ENCODE measurements around the gene TULP1. TPM values are rescaled to one million over a fixed set of nuclear protein-coding genes. Genes with fewer than 3 reads are reported as not detected.

Gene TULP1
- total RNA-seq (not detected), polyA plus RNA-seq (not detected)

- ATAC-seq (ENCODE audit: low read depth in 2 of 2): no peak
- H3K27ac Mint-ChIP-seq: no peak within 1 kb of the TSS
These were observed at the start of gene TULP1 for GRCh38 chr6:35512740-35513139. Gene TULP1, minus strand, starts transcription at chr6:35512896. Its CDS starts 38 bp downstream, at chr6:35512858.

GRCh38 chr6:35562060-35562459 lies 49.4 kb upstream of the TULP1 start:
- no peaks in the 10 kb centered on the region for H3K4me1 ChIP-seq (ENCODE audit: control insufficient read depth, insufficient read depth, low read length, poor library complexity, severe bottlenecking)
- Mint-ChIP-seq H3K27ac (peak overlapping the region in 1 of 3 donors; percentile 22), H3K4me1 (no peaks in the 10 kb centered on the region), H3K4me3 (no peak overlapping the region), H3K27me3 (peaks cover 49% of the 10 kb centered on the region), H3K36me3 (no peaks in the 10 kb centered on the region), H3K9me3 (no peaks in the 10 kb centered on the region)
- no peak for ATAC-seq (ENCODE audit: low read depth in 2 of 2)
- H3K36me3 ChIP-seq (ENCODE audit: control insufficient read depth, insufficient read depth, low read length): no peaks in the 10 kb centered on the region
- no peak overlapping the region for H3K27ac ChIP-seq (ENCODE audit: insufficient read depth, low read length, poor library complexity, severe bottlenecking)
- no peak for DNase-seq
- H3K4me3 ChIP-seq (ENCODE audit: low read depth, low read length): no peak overlapping the region
- peaks cover 4% of the 10 kb centered on the region for H3K27me3 ChIP-seq (ENCODE audit: control insufficient read depth, insufficient read depth, low read length)
- no peaks in the 10 kb centered on the region for H3K9me3 ChIP-seq (ENCODE audit: control insufficient read depth in 2 of 2, low read length in 2 of 2)

More at GRCh38 chr6:35512740-35513139, at the start of gene TULP1:
- peaks cover 6% of the 10 kb centered on the region for H3K27me3 ChIP-seq (ENCODE audit: control insufficient read depth, insufficient read depth, low read length)
- H3K9me3 Mint-ChIP-seq: no peaks in the 10 kb centered on the region
- no peaks in the 10 kb centered on the region for H3K36me3 ChIP-seq (ENCODE audit: control insufficient read depth, insufficient read depth, low read length)
- no peak within 1 kb of the TSS for H3K4me3 ChIP-seq (ENCODE audit: low read depth, low read length)
- no peaks in the 10 kb centered on the region for H3K36me3 Mint-ChIP-seq
- H3K9me3 ChIP-seq (ENCODE audit: control insufficient read depth in 2 of 2, low read length in 2 of 2): no peaks in the 10 kb centered on the region
- H3K4me1 ChIP-seq (ENCODE audit: control insufficient read depth, insufficient read depth, low read length, poor library complexity, severe bottlenecking): peaks cover 4% of the 10 kb centered on the region
- H3K27ac ChIP-seq (ENCODE audit: insufficient read depth, low read length, poor library complexity, severe bottlenecking): no peak within 1 kb of the TSS
- no peak within 1 kb of the TSS for H3K4me3 Mint-ChIP-seq
- peaks cover 24% of the 10 kb centered on the region for H3K27me3 Mint-ChIP-seq
- peaks cover 0 to 5% (median under 1%) of the 10 kb centered on the region in 4 donors for H3K4me1 Mint-ChIP-seq
- DNase-seq: no peak

- H3K9me3 Mint-ChIP-seq: no peaks in the 10 kb centered on the region
- ATAC-seq (ENCODE audit: low read depth in 2 of 2): no peak
- H3K27ac ChIP-seq (ENCODE audit: insufficient read depth, low read length, poor library complexity, severe bottlenecking): no peak overlapping the region
- H3K36me3 ChIP-seq (ENCODE audit: control insufficient read depth, insufficient read depth, low read length): no peaks in the 10 kb centered on the region
- no peak overlapping the region for H3K4me3 ChIP-seq (ENCODE audit: low read depth, low read length)
- no peak overlapping the region for H3K27ac Mint-ChIP-seq
- H3K27me3 Mint-ChIP-seq: peaks cover 43% of the 10 kb centered on the region
- H3K4me1 Mint-ChIP-seq: no peaks in the 10 kb centered on the region
- no peak for DNase-seq
- H3K27me3 ChIP-seq (ENCODE audit: control insufficient read depth, insufficient read depth, low read length): peaks cover 4% of the 10 kb centered on the region
- H3K4me1 ChIP-seq (ENCODE audit: control insufficient read depth, insufficient read depth, low read length, poor library complexity, severe bottlenecking): no peaks in the 10 kb centered on the region
- no peaks in the 10 kb centered on the region for H3K36me3 Mint-ChIP-seq
- H3K4me3 Mint-ChIP-seq: no peak overlapping the region
- no peaks in the 10 kb centered on the region for H3K9me3 ChIP-seq (ENCODE audit: control insufficient read depth in 2 of 2, low read length in 2 of 2)
These were observed 48.4 kb upstream of the TULP1 start for GRCh38 chr6:35561113-35561512.

GRCh38 chr6:35558571-35558970 lies 45.9 kb upstream of the TULP1 start:
- Histone ChIP-seq H3K36me3 (ENCODE audit: control insufficient read depth, insufficient read depth, low read length) (no peaks in the 10 kb centered on the region), H3K27me3 (ENCODE audit: control insufficient read depth, insufficient read depth, low read length) (peaks cover 3% of the 10 kb centered on the region), H3K9me3 (ENCODE audit: control insufficient read depth in 2 of 2, low read length in 2 of 2) (no peaks in the 10 kb centered on the region), H3K27ac (ENCODE audit: insufficient read depth, low read length, poor library complexity, severe bottlenecking) (no peak overlapping the region), H3K4me3 (ENCODE audit: low read depth, low read length) (no peak overlapping the region), H3K4me1 (ENCODE audit: control insufficient read depth, insufficient read depth, low read length, poor library complexity, severe bottlenecking) (no peaks in the 10 kb centered on the region)
- ATAC-seq (ENCODE audit: low read depth in 2 of 2) (no peak), DNase-seq (no peak)
- Mint-ChIP-seq H3K4me1 (no peaks in the 10 kb centered on the region), H3K27ac (no peak overlapping the region), H3K27me3 (peaks cover 25% of the 10 kb centered on the region), H3K36me3 (no peaks in the 10 kb centered on the region), H3K9me3 (no peaks in the 10 kb centered on the region), H3K4me3 (no peak overlapping the region)

GRCh38 chr6:35557239-35557638 lies 44.5 kb upstream of the TULP1 start:
- DNase-seq (no peak), ATAC-seq (ENCODE audit: low read depth in 2 of 2) (no peak)
- H3K4me3 ChIP-seq (ENCODE audit: low read depth, low read length): no peak overlapping the region
- Mint-ChIP-seq H3K36me3 (no peaks in the 10 kb centered on the region), H3K4me1 (peaks cover 0 to 3% (median under 1%) of the 10 kb centered on the region in 4 donors), H3K9me3 (no peaks in the 10 kb centered on the region), H3K4me3 (no peak overlapping the region), H3K27ac (no peak overlapping the region), H3K27me3 (peaks cover 22% of the 10 kb centered on the region)
- no peaks in the 10 kb centered on the region for H3K9me3 ChIP-seq (ENCODE audit: control insufficient read depth in 2 of 2, low read length in 2 of 2)
- H3K4me1 ChIP-seq (ENCODE audit: control insufficient read depth, insufficient read depth, low read length, poor library complexity, severe bottlenecking): no peaks in the 10 kb centered on the region
- H3K27me3 ChIP-seq (ENCODE audit: control insufficient read depth, insufficient read depth, low read length): no peaks in the 10 kb centered on the region
- no peaks in the 10 kb centered on the region for H3K36me3 ChIP-seq (ENCODE audit: control insufficient read depth, insufficient read depth, low read length)
- no peak overlapping the region for H3K27ac ChIP-seq (ENCODE audit: insufficient read depth, low read length, poor library complexity, severe bottlenecking)

GRCh38 chr6:35554811-35555210 lies 42.1 kb upstream of the TULP1 start:
- ATAC-seq (ENCODE audit: low read depth in 2 of 2) (no peak), DNase-seq (no peak)
- Histone ChIP-seq H3K36me3 (ENCODE audit: control insufficient read depth, insufficient read depth, low read length) (no peaks in the 10 kb centered on the region), H3K27ac (ENCODE audit: insufficient read depth, low read length, poor library complexity, severe bottlenecking) (no peak overlapping the region), H3K4me1 (ENCODE audit: control insufficient read depth, insufficient read depth, low read length, poor library complexity, severe bottlenecking) (no peaks in the 10 kb centered on the region), H3K9me3 (ENCODE audit: control insufficient read depth in 2 of 2, low read length in 2 of 2) (peaks cover 5 to 11% of the 10 kb centered on the region in 2 experiments), H3K27me3 (ENCODE audit: control insufficient read depth, insufficient read depth, low read length) (peaks cover 2% of the 10 kb centered on the region), H3K4me3 (ENCODE audit: low read depth, low read length) (no peak overlapping the region)
- Mint-ChIP-seq H3K4me3 (no peak overlapping the region), H3K27ac (no peak overlapping the region), H3K9me3 (peaks cover 0 to 11% (median 1%) of the 10 kb centered on the region in 7 donors), H3K36me3 (no peaks in the 10 kb centered on the region), H3K27me3 (peaks cover 28% of the 10 kb centered on the region), H3K4me1 (peaks cover 0 to 5% (median 2%) of the 10 kb centered on the region in 4 donors)

DNA sequence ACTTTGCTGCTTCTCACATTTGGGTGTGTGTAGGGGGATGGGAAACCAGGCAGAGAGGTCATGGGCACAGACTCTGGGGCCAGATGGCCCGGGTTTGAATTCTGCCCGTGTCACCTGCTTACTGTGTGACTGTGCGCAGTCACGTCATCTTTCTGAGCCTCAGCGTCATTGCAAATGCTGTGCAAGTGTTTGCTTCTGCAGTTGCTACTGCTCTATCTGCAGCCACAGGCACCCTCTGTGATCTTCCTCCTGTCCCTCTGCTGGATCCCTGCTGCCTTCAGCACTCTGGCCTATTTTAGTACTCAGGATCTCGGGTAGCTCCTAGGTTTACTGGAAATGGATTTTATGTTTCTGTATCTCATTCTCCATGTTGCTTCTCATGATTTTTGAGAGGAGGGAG lies 40.6 kb upstream of the TULP1 start:
- Mint-ChIP-seq H3K4me3 (no peak overlapping the region), H3K27me3 (peaks cover 25% of the 10 kb centered on the region), H3K4me1 (peaks cover 0 to 5% (median 2%) of the 10 kb centered on the region in 4 donors), H3K27ac (no peak overlapping the region), H3K9me3 (peaks cover 0 to 14% (median 1%) of the 10 kb centered on the region in 7 donors), H3K36me3 (no peaks in the 10 kb centered on the region)
- H3K36me3 ChIP-seq (ENCODE audit: control insufficient read depth, insufficient read depth, low read length): no peaks in the 10 kb centered on the region
- ATAC-seq (ENCODE audit: low read depth in 2 of 2): no peak
- DNase-seq: no peak
- H3K27ac ChIP-seq (ENCODE audit: insufficient read depth, low read length, poor library complexity, severe bottlenecking): no peak overlapping the region
- no peak overlapping the region for H3K4me3 ChIP-seq (ENCODE audit: low read depth, low read length)
- H3K4me1 ChIP-seq (ENCODE audit: control insufficient read depth, insufficient read depth, low read length, poor library complexity, severe bottlenecking): no peaks in the 10 kb centered on the region
- H3K27me3 ChIP-seq (ENCODE audit: control insufficient read depth, insufficient read depth, low read length): peaks cover 2% of the 10 kb centered on the region
- peaks cover 9 to 13% of the 10 kb centered on the region in 2 experiments for H3K9me3 ChIP-seq (ENCODE audit: control insufficient read depth in 2 of 2, low read length in 2 of 2)

DNA sequence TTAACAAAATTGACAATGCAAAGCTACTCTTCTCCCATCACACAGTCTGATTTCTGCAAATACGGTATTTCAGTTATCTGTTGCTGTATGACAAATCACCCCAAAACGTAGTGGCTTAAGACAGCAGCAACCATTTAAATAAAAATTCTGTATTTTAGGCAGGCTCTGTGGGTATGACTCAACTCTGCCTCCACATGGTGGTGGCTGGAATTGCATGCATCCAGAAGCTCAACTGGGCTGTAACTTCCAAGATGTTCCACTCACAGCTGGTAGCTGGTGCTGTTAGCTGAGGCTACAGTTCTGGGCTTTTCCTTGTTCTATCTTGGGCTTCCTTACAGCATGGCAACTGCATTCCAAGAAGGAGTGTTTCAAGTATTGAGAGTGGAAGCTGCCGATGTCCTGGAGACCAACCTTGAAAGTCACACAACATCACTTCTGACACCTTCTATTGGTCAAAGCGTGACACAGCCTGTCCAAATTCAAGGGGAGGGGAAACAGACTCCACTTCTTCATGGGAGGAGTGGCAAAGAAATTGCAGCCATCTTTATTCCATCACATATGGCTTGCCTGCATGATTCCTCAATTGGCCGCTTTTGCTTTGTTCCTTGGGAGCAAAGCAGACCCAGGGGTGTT lies 39.7 kb upstream of the TULP1 start:
- Mint-ChIP-seq H3K4me1 (peaks cover 0 to 5% (median 2%) of the 10 kb centered on the region in 4 donors), H3K36me3 (no peaks in the 10 kb centered on the region), H3K27me3 (peaks cover 25% of the 10 kb centered on the region), H3K27ac (no peak overlapping the region), H3K4me3 (no peak overlapping the region), H3K9me3 (peaks cover 0 to 14% (median 1%) of the 10 kb centered on the region in 7 donors)
- Histone ChIP-seq H3K27me3 (ENCODE audit: control insufficient read depth, insufficient read depth, low read length) (peaks cover 2% of the 10 kb centered on the region), H3K4me3 (ENCODE audit: low read depth, low read length) (no peak overlapping the region), H3K9me3 (ENCODE audit: control insufficient read depth in 2 of 2, low read length in 2 of 2) (peaks cover 9 to 13% of the 10 kb centered on the region in 2 experiments), H3K36me3 (ENCODE audit: control insufficient read depth, insufficient read depth, low read length) (no peaks in the 10 kb centered on the region), H3K27ac (ENCODE audit: insufficient read depth, low read length, poor library complexity, severe bottlenecking) (no peak overlapping the region), H3K4me1 (ENCODE audit: control insufficient read depth, insufficient read depth, low read length, poor library complexity, severe bottlenecking) (no peaks in the 10 kb centered on the region)
- peak; percentile 18 to 76 (median 50) for DNase-seq
- ATAC-seq (ENCODE audit: low read depth in 2 of 2): peak in 1 of 2 donors; percentile 31

Measured in CD4-positive, CD25-positive, alpha-beta regulatory T cell (primary cell).